Fibroblast of lung (primary cell): Measurements from ENCODE around the gene WASF3. TPM values are rescaled to one million over a fixed set of nuclear protein-coding genes. Genes with fewer than 3 reads are reported as not detected.
A peak's percentile ranks its signal among the peaks of the same experiment; 100 is the strongest.

Experiments used
- DNase-seq, 2 donors: peaks; one replicate each; pipeline versions ENCODE4 v3.0.0 to v3.0.0-alpha.2; 2010; ENCODE audit warnings: low read depth in 2 of 2
- H2AFZ ChIP-seq: 2 replicates; pipeline ENCODE4 v1.5.1; 2012; ENCODE audit warnings: low read length, control low read depth, inconsistent platforms
- H3K27ac ChIP-seq: 2 replicates; pipeline ENCODE4 v1.5.1; 2011; ENCODE audit warnings: low read length, control low read depth; ENCODE audit not compliant: insufficient read depth
- H3K27me3 ChIP-seq: 2 replicates; pipeline ENCODE4 v1.5.1; 2011; ENCODE audit warnings: mild to moderate bottlenecking, low read length; ENCODE audit not compliant: control insufficient read depth, insufficient read depth
- H3K36me3 ChIP-seq: 2 replicates; pipeline ENCODE4 v1.5.1; 2011; ENCODE audit warnings: low read length; ENCODE audit not compliant: control insufficient read depth, insufficient read depth
- H3K4me1 ChIP-seq: 2 replicates; pipeline ENCODE4 v1.5.1; 2011; ENCODE audit warnings: low read length; ENCODE audit not compliant: control insufficient read depth, insufficient read depth; ENCODE audit errors: extremely low read depth
- H3K4me2 ChIP-seq: 2 replicates; pipeline ENCODE4 v1.5.1; 2011; ENCODE audit warnings: low read length, control low read depth; ENCODE audit not compliant: insufficient read depth; ENCODE audit errors: extremely low read depth
- H3K4me3 ChIP-seq, 4 experiments: fragments of 200-600 bp in 1 of 4; sonication (generic) in 1 of 4; replicated peaks in 1 of 4; 2 replicates each; pipeline ENCODE4 v1.5.1; 2011 to 2016; ENCODE audit warnings: low read length in 4 of 4, low read depth in 3 of 4, mild to moderate bottlenecking in 3 of 4, control low read depth in 2 of 4, inconsistent platforms in 1 of 4, mixed read lengths in 1 of 4; ENCODE audit not compliant: insufficient read depth in 1 of 4; ENCODE audit errors: control extremely low read depth in 1 of 4
- H3K79me2 ChIP-seq: 2 replicates; pipeline ENCODE4 v1.5.1; 2012; ENCODE audit warnings: mild to moderate bottlenecking, low read length, inconsistent platforms; ENCODE audit not compliant: control insufficient read depth, insufficient read depth
- H3K9ac ChIP-seq: 2 replicates; pipeline ENCODE4 v1.5.1; 2011; ENCODE audit warnings: mild to moderate bottlenecking, low read length, control low read depth; ENCODE audit not compliant: insufficient read depth
- H3K9me3 ChIP-seq: 2 replicates; pipeline ENCODE4 v1.5.1; 2012; ENCODE audit warnings: low read depth, low read length; ENCODE audit not compliant: control insufficient read depth, insufficient read depth
- H4K20me1 ChIP-seq: 2 replicates; pipeline ENCODE4 v1.5.1; 2011; ENCODE audit warnings: low read length; ENCODE audit not compliant: control insufficient read depth, insufficient read depth; ENCODE audit errors: extremely low read depth
- CTCF ChIP-seq, 2 donors: IDR thresholded peaks in 1 of 2; conservative IDR thresholded peaks in 1 of 2; 1 replicate in 1 of 2; 2 replicates in 1 of 2; pipeline ENCODE4 v1.5.1; 2011 to 2012; ENCODE audit warnings: low read length in 2 of 2, control low read depth in 1 of 2, inconsistent platforms in 1 of 2, low read depth in 1 of 2, mild to moderate bottlenecking in 1 of 2
- EZH2 ChIP-seq: IDR thresholded peaks from 2 replicates; pipeline ENCODE4 v1.5.1; 2012; ENCODE audit warnings: low read length, control low read depth, mild to moderate bottlenecking; ENCODE audit errors: missing control alignments
- polyA plus RNA-seq, 2 donors: library from polyadenylated mRNA; depleted of rRNA in 1 of 2; stranded (reverse) in 1 of 2; unstranded in 1 of 2; fragments of >200 nt; gene quantifications; 2 replicates each; pipeline ENCODE4 v1.2.1, GENCODE V29; 2011 to 2012; ENCODE audit warnings: missing spikeins in 1 of 2
- total RNA-seq: library from RNA; depleted of rRNA; stranded (reverse); fragments of >200 nt; gene quantifications from 2 replicates; pipeline ENCODE4 v1.2.1, GENCODE V29; 2014

WASF3 gene
- total and polyA plus RNA-seq, 2 donors (not counting 1 experiment from before 2014, with no cell fraction given), result 18.2 to 19.5 TPM

DNA sequence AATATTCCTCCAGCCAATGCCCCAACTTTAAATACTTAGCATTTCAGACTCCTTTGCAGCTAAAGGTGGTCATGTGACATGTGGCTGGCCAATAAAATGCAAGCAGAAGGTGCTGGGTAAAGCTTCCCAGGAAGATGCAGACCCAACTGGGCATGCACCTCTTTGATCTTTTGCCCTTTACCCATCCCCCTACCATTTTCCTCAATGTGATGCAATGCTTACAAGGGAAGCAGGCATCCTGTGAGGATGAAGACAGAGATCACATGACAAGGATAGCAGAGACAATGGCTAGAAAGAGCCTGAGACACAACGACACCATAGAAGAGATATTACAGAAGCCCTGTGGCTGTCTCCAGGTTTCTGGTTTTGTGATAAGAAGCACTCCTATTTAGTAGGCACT, 2.1 kb upstream of the WASF3 start:
- Histone ChIP-seq H3K9ac (no peak overlapping the region), H3K79me2 (peaks cover 10% of the 10 kb centered on the region), H3K27me3 (peaks cover 2% of the 10 kb centered on the region), H3K4me3 (no peak overlapping the region), H4K20me1 (no peaks in the 10 kb centered on the region), H3K36me3 (no peaks in the 10 kb centered on the region), H3K9me3 (no peaks in the 10 kb centered on the region), H2AFZ (no peak overlapping the region), H3K27ac (no peak overlapping the region), H3K4me1 (peaks cover 2% of the 10 kb centered on the region), H3K4me2 (no peak overlapping the region)
- no peak for DNase-seq
- TF ChIP-seq CTCF (conservative IDR thresholded peaks at IDR 0.05 in 1 of 2, IDR thresholded peaks at IDR 0.05 in 1 of 2; ENCODE audit: low read depth in 1 of 2, low read length in 2 of 2) (no peak), EZH2 (no peak)

DNA sequence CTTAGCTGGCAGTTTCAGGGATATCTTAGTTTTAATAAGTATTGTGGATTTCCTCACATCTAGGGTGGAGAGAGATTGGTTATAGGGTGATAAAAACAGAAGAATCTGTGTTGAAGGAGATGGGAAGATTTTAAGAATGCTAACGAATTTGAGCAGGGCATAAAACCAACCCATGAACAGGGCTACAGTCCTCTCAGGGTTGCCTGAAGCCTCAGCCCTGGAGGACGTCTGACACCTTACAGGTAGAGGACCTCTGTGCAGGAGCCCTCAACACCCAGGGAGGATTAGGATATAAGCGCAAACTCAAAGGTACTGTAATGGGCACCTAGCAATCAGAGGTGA, 461 bp upstream of the WASF3 start:
- TF ChIP-seq CTCF (conservative IDR thresholded peaks at IDR 0.05 in 1 of 2, IDR thresholded peaks at IDR 0.05 in 1 of 2; ENCODE audit: low read depth in 1 of 2, low read length in 2 of 2) (no peak), EZH2 (no peak)
- H2AFZ ChIP-seq, result peak overlapping the region; percentile 86
- no peaks in the 10 kb centered on the region for H4K20me1 ChIP-seq
- peaks cover 2% of the 10 kb centered on the region for H3K27me3 ChIP-seq
- no peak overlapping the region for H3K9ac ChIP-seq
- no peaks in the 10 kb centered on the region for H3K9me3 ChIP-seq
- H3K27ac ChIP-seq, result no peak overlapping the region
- H3K4me3 ChIP-seq, result peak overlapping the region; percentile 19 to 62 (median 42)
- H3K36me3 ChIP-seq, result no peaks in the 10 kb centered on the region
- peaks cover 19% of the 10 kb centered on the region for H3K79me2 ChIP-seq
- DNase-seq, result no peak
- H3K4me2 ChIP-seq, result peak overlapping the region; percentile 78
- H3K4me1 ChIP-seq, result peaks cover 4% of the 10 kb centered on the region

DNA sequence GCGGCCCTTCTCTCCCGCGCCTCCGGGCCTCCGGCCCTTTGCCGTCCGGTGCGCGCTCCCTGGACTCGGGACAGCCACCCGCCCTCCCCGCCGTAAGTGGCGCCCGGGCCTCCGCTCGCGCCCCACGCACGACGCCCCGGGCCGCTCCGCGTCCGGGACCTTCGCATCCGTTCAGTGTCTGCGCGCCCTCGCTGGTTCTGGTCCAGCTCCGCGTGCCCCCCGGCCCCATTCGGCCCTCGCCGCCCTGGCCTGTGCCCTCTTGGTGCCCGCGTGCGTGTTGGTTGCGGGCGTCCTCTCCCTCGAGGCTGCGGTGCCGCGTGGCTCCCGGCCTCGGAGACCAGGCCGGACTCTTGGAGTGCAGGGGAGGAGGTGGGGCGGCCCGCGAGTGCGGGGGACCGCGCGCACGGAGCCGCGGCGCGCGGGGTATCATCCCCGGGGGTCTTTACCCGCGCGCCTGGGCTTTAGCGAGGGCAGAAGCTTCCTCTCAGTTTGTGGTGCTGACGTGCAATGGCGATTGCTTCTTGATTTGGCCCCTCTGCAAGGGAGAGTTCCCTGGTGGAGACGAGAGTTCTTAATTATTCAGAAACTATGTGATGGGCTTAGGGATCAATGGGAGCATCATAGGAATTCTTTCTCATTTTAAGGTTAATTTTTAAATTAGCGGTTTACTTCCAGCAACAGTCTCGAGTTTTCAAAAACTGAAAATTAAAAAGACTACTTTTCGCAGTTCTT, 757 bp downstream of the WASF3 start:
- Histone ChIP-seq H3K4me1 (peaks cover 6% of the 10 kb centered on the region), H4K20me1 (no peaks in the 10 kb centered on the region), H3K9me3 (no peaks in the 10 kb centered on the region), H2AFZ (peak overlapping the region; percentile 10), H3K79me2 (peaks cover 29% of the 10 kb centered on the region), H3K4me3 (peak overlapping the region; percentile 53 to 83 (median 68)), H3K36me3 (no peaks in the 10 kb centered on the region), H3K4me2 (peak overlapping the region; percentile 85), H3K27ac (peak overlapping the region; percentile 53), H3K9ac (peak overlapping the region; percentile 74), H3K27me3 (peaks cover 2% of the 10 kb centered on the region)
- TF ChIP-seq EZH2 (no peak), CTCF (conservative IDR thresholded peaks at IDR 0.05 in 1 of 2, IDR thresholded peaks at IDR 0.05 in 1 of 2; ENCODE audit: low read depth in 1 of 2, low read length in 2 of 2) (no peak)
- peak; percentile 19 to 26 for DNase-seq
